Retinal pigment epithelial cell (primary cell): ENCODE measurements around the gene PDE2A.
"Not testable (repeated sequence)": the region's sequence is repeated elsewhere in the genome, so short reads cannot be mapped to it uniquely, and the experiment has no call there.

Source experiments
- DNase-seq: peaks from one replicate; pipeline ENCODE4 v3.0.0-alpha.2; 2010; ENCODE audit warnings: low read depth
- H3K4me3 ChIP-seq: 2 replicates; pipeline ENCODE4 v1.5.1; 2011; ENCODE audit warnings: mild to moderate bottlenecking, low read length, control low read depth, moderate library complexity
- TF ChIP-seq, protein P1 (sequence below): conservative IDR thresholded peaks from 2 replicates; pipeline ENCODE4 v1.5.1; 2011; ENCODE audit warnings: low read depth, low read length, control low read depth, inconsistent platforms

Gene PDE2A

GRCh38 chr11:72573855-72574445 lies 100.3 kb downstream of the PDE2A start:
- no peak for DNase-seq
- TF ChIP-seq, protein P1, sequence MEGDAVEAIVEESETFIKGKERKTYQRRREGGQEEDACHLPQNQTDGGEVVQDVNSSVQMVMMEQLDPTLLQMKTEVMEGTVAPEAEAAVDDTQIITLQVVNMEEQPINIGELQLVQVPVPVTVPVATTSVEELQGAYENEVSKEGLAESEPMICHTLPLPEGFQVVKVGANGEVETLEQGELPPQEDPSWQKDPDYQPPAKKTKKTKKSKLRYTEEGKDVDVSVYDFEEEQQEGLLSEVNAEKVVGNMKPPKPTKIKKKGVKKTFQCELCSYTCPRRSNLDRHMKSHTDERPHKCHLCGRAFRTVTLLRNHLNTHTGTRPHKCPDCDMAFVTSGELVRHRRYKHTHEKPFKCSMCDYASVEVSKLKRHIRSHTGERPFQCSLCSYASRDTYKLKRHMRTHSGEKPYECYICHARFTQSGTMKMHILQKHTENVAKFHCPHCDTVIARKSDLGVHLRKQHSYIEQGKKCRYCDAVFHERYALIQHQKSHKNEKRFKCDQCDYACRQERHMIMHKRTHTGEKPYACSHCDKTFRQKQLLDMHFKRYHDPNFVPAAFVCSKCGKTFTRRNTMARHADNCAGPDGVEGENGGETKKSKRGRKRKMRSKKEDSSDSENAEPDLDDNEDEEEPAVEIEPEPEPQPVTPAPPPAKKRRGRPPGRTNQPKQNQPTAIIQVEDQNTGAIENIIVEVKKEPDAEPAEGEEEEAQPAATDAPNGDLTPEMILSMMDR: no peak
- H3K4me3 ChIP-seq: no peak overlapping the region

DNA sequence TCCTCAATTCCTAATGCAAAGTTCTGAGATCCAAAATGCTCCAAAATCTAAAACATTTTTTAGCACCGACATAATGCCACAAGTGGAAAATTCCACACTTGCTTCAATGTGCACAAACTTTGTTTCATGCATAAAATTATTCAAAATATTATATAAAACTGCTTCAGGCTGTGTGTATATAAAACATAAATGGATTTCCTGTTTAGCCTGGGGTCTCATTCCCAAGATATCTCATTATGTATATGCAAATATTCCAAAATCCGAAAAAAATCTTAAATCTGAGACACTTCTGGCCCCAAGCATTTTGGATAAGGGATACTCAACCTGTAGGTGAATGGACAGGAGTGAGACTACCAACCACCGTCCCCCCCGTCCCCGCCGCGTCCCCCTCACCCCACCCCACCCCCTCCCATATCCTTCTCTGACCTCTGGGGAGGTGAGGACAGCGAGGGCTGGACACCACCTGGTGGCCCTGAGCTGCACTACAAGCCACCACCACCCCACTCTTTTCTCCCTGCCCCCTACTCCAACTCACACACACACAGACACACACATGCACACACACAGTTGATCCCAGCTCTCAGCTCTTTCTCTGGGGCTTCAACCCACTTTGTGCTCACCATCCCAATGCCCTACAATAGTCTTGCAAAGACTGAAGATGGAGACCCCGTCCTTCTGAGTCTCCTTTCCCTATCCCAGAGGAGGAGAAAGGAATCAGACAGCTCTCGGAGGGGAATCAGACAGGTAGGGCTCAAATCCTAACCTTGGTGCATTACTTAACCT lies 101.0 kb downstream of the PDE2A start:
- DNase-seq: no peak
- no peak overlapping the region for H3K4me3 ChIP-seq
- TF ChIP-seq, protein P1: peak; percentile 79

DNA sequence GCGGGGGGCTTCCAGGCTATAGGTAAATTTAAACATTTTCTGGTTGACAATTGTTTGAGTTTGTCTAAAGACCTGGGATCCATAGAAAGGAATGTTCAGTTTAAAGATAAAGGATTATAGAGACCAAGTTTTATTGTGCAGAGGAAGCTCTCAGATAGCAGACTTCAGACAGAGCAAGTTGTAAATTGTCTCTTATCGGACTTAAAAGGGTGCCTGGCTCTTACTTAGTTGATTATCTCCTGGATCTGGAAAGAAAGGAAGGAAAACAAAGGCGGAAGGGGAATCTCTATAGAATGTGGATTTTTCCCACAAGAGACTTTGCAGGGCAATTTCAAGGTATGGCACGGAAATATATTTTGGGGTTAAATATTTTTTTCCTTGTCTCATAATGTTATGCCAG lies 101.7 kb downstream of the PDE2A start:
- not testable (repeated sequence) for DNase-seq, H3K4me3 ChIP-seq

DNA sequence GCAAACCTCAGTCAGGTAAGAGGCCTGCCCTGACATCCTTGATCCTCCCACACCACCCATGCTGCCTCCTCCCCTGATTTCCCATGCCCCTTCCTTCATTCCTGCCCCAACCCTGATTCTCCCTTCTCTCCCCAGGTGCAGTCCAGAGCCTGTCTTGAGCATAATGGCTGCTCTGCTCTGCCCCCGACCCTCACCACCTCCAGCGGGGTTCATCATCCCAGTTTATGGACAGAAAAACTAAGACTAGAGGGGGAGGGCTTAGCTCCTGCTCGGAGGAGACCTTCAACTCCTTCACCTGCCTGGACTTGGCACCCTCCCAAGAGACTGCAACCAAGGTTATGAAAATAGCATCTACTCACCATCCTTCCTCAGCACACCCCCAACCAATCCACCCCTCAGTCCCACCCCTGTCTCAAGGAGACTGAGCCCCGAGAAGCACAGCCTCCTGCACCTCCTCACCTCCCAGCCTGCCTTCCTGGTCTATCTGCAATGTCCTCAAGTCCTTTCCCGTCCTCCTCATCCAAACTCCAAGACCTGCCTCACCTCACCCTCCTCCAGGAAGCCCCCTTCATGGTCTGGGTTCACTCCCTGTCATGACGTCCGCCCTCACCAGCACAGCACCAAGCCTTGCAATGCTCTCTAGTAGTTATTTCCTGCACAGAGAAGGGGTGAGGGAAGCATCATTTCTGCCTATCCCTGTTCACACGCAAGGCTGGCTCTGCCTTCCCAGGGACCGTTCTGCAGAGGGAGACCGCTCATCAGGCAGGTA lies 103.1 kb downstream of the PDE2A start:
- DNase-seq: no peak
- no peak overlapping the region for H3K4me3 ChIP-seq
- TF ChIP-seq, protein P1: no peak

DNA sequence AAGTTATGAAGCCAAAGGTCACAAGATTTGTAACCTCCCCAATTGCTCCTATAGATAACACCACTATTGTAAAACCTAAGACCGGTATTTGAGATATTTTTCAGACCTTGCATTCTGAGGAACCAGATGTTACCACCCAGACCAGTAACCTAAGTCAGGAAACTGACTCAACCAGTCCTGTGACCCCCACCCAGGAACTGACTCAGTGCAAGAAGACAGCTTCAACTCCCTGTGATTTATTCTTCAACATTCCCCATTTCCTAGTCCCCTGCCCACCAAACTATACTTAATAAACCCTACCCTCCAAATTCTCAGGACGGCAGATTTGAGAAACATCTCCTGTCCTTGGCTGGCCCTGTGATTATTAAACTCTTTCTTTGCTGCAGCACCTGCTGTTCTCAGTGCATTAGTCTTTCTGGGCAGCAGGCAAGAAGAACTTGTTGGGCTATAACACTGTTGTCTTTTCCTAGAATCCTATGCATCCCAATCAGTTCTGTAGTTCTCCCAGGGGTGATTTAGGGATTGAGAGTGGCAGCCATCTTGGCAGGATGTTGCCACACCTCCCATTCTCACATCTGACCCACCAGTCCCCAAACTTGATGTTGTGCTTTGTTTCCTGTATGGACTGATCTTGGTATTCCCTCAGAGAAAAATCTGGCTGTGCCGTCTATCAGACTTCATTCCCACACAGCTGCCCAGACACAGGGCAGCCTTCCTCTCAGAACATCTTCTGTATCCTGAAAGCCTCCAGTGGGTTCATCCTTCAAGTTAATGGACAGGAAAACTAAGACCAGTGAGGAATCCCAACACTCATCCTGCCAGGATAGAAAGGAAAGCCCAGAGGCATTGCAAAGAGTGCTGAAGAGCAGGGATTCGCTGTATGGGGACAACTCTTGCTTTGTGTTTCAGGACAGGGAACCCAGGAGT lies 104.0 kb downstream of the PDE2A start:
- TF ChIP-seq, protein P1: no peak
- no peak overlapping the region for H3K4me3 ChIP-seq
- DNase-seq: peak; percentile 47

DNA sequence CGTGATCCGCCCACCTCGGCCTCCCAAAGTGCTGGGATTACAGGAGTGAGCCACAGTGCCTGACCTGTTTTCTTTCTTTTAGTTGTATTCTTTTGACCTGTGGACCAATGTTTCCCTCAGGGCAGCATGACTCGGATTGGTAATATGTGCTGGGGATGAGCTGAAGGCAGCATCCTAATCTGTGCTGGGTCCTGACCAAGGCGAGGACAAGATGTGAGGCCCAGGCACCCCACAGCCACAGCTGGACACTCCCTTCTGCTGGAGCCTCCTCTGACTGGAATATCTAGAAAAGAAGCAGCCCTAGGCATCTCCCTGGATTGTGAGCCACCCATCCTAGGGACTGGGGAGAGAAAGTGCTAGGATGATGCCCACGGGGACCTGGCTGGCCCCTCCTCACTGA lies 105.4 kb downstream of the PDE2A start:
- no peak overlapping the region for H3K4me3 ChIP-seq
- TF ChIP-seq, protein P1: no peak
- DNase-seq: no peak

DNA sequence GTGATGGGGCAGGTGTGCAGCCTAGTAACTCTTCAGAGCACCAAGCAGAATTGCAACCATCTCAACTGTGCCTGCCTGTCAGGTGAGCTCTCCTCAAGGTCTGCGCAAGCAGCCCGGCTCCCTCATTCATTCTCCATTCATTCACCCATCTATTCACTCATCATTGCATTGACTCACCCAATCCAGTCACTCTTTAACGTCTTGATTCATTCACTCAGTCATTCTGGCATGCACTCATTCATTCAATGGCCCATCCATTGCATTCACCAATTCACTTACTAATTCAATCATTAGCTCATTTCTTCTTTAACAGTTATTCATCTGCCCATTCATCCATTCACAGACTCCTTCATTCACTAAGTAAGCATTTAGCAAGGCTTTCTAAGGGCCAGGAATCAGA lies 111.8 kb downstream of the PDE2A start:
- TF ChIP-seq, protein P1: no peak
- DNase-seq: no peak
- no peak overlapping the region for H3K4me3 ChIP-seq
